ENCODE measurements around the gene USP11.

The USP11 gene

GRCh38 chrX:47202316-47202715 lies 30.5 kb upstream of the USP11 start:
- no peak for DNase-seq (ENCODE audit: low read depth)
- no peak overlapping the region for H3K4me3 ChIP-seq (ENCODE audit: low read depth, low read length)
- no peak for TF ChIP-seq CTCF (IDR thresholded peaks at IDR 0.05; ENCODE audit: control insufficient read depth, extremely low read depth, insufficient read depth)

- no peak overlapping the region for H3K4me3 ChIP-seq (ENCODE audit: low read depth, low read length)
These were observed 29.9 kb upstream of the USP11 start for GRCh38 chrX:47202877-47203276.

GRCh38 chrX:47204970-47205369 lies 27.8 kb upstream of the USP11 start:
- no peak for DNase-seq (ENCODE audit: low read depth)
- TF ChIP-seq CTCF (IDR thresholded peaks at IDR 0.05; ENCODE audit: control insufficient read depth, extremely low read depth, insufficient read depth), result no peak
- H3K4me3 ChIP-seq (ENCODE audit: low read depth, low read length), result no peak overlapping the region

More at GRCh38 chrX:47202877-47203276, 29.9 kb upstream of the USP11 start:
- no peak for DNase-seq (ENCODE audit: low read depth)
- TF ChIP-seq CTCF (IDR thresholded peaks at IDR 0.05; ENCODE audit: control insufficient read depth, extremely low read depth, insufficient read depth), result no peak

- TF ChIP-seq CTCF (IDR thresholded peaks at IDR 0.05; ENCODE audit: control insufficient read depth, extremely low read depth, insufficient read depth), result no peak
- no peak overlapping the region for H3K4me3 ChIP-seq (ENCODE audit: low read depth, low read length)
- DNase-seq (ENCODE audit: low read depth), result no peak
These were observed 26.5 kb upstream of the USP11 start for GRCh38 chrX:47206316-47206715.

GRCh38 chrX:47208108-47208507 lies 24.7 kb upstream of the USP11 start:
- H3K4me3 ChIP-seq (ENCODE audit: low read depth, low read length), result no peak overlapping the region
- no peak for TF ChIP-seq CTCF (IDR thresholded peaks at IDR 0.05; ENCODE audit: control insufficient read depth, extremely low read depth, insufficient read depth)
- no peak for DNase-seq (ENCODE audit: low read depth)

- no peak overlapping the region for H3K4me3 ChIP-seq (ENCODE audit: low read depth, low read length)
- no peak for DNase-seq (ENCODE audit: low read depth)
- TF ChIP-seq CTCF (IDR thresholded peaks at IDR 0.05; ENCODE audit: control insufficient read depth, extremely low read depth, insufficient read depth), result no peak
These were observed 23.1 kb upstream of the USP11 start for GRCh38 chrX:47209508-47210238.

All from LNCaP clone FGC (cell line).